IMR-90 (cell line): ENCODE results near the gene KLHL12.

Experiments used
- CEBPB ChIP-seq: IDR thresholded peaks from 2 replicates; pipeline ENCODE4 v1.6.1; 2012; ENCODE audit warnings: low read depth, low read length, improper control_type of control experiment
- ELK1 ChIP-seq: fragments of 150-350 bp; IDR thresholded peaks from 2 replicates; pipeline ENCODE4 v1.6.1; 2016; ENCODE audit warnings: low read depth, mild to moderate bottlenecking, low read length, moderate library complexity, borderline replicate concordance
- MXI1 ChIP-seq: IDR thresholded peaks from 2 replicates; pipeline ENCODE4 v1.6.1; 2012; ENCODE audit warnings: low read depth, mild to moderate bottlenecking, low read length, moderate library complexity, borderline replicate concordance
- POLR2A ChIP-seq: IDR thresholded peaks from 2 replicates; pipeline ENCODE4 v1.6.1; 2012; ENCODE audit warnings: mild to moderate bottlenecking, low read depth, low read length
- RAD21 ChIP-seq: IDR thresholded peaks from 2 replicates; pipeline ENCODE4 v1.6.1; 2012; ENCODE audit warnings: low read length, improper control_type of control experiment
- SMC3 ChIP-seq: fragments of 150-350 bp; IDR thresholded peaks from 2 replicates; pipeline ENCODE4 v1.6.1; 2016; ENCODE audit warnings: low read depth, mild to moderate bottlenecking, antibody characterized with exemption, low read length, moderate library complexity
- USF2 ChIP-seq: fragments of 150-350 bp; IDR thresholded peaks from 2 replicates; pipeline ENCODE4 v1.6.1; 2017; ENCODE audit warnings: mild to moderate bottlenecking, antibody characterized with exemption, low read length, low read depth
- TF ChIP-seq, protein P1 (sequence below): conservative IDR thresholded peaks from 2 replicates; pipeline ENCODE4 v1.5.1; 2012; ENCODE audit warnings: mild to moderate bottlenecking, low read depth, low read length, improper control_type of control experiment

DNA sequence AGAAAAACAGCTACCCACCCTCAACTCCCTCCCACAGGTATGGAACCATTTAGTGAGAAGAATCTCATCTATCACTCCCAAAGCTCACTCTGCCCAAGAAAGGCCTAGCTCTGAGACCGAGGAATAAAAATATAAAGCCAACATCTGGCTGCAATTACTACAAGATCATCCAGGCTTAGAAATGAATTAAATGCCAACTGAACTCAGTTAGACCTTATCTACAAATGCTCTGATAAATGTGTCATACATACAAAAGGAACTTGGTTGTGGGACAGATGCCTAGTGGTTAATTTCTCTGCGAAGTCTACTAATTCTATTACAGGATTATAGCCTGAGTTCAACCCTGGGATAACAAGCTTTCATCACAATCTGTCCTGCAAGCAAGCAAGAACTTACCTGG lies 24.4 kb upstream of the KLHL12 start:
- TF ChIP-seq POLR2A (no peak), CEBPB (no peak), USF2 (no peak), MXI1 (no peak), ELK1 (no peak), RAD21 (no peak), SMC3 (no peak)
- TF ChIP-seq, protein P1, sequence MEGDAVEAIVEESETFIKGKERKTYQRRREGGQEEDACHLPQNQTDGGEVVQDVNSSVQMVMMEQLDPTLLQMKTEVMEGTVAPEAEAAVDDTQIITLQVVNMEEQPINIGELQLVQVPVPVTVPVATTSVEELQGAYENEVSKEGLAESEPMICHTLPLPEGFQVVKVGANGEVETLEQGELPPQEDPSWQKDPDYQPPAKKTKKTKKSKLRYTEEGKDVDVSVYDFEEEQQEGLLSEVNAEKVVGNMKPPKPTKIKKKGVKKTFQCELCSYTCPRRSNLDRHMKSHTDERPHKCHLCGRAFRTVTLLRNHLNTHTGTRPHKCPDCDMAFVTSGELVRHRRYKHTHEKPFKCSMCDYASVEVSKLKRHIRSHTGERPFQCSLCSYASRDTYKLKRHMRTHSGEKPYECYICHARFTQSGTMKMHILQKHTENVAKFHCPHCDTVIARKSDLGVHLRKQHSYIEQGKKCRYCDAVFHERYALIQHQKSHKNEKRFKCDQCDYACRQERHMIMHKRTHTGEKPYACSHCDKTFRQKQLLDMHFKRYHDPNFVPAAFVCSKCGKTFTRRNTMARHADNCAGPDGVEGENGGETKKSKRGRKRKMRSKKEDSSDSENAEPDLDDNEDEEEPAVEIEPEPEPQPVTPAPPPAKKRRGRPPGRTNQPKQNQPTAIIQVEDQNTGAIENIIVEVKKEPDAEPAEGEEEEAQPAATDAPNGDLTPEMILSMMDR, result no peak
